ENCODE data around the gene LCP1. TPM values are rescaled to one million over a fixed set of nuclear protein-coding genes. Genes with fewer than 3 reads are reported as not detected.
"Not testable (repeated sequence)": the region's sequence is repeated elsewhere in the genome, so short reads cannot be mapped to it uniquely, and the experiment has no call there.

LCP1 gene
- total RNA-seq, 1 donor from 2014 or later: 19.5 TPM

DNA sequence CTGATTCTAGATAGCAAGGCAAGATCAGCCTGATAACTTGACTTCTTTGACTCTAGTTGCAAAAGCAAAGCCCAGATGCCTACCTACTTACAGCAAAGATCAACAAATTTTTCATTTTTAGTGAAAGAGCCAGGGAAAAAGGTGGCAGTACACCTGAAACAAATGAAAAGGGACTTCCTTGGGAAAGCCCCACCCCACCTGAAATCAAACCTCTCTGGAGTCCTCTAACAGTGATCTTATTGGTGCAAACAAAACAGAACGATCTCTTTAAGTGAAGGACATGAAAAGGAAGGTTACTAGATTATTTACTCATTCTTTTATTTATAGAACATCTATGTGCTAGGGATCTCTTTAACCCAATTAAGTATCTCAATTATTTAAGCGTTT is 507 bp upstream of the LCP1 start:
- DNase-seq: no peak

DNA sequence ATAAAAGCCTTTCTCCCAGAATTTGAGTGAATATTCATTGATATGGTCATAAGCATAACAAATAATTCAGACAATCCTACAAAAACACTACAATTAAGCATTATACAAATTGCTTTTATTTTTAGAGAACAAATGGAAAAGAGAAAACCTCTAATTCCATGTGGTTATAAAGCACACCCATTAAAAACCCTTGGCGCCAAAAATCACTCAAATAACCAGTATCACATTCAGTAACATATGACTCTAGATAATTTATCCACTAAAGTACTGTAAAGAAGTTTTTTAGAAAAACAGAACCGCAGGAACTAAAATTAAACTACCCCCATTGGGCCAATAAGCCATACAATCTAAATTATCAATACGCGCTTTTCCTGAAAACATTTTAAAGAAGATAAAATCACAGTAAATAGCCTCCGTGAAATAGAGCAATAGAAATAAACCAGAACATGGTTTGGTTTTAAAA is 569 bp downstream of the LCP1 start:
- no peak for DNase-seq

DNA sequence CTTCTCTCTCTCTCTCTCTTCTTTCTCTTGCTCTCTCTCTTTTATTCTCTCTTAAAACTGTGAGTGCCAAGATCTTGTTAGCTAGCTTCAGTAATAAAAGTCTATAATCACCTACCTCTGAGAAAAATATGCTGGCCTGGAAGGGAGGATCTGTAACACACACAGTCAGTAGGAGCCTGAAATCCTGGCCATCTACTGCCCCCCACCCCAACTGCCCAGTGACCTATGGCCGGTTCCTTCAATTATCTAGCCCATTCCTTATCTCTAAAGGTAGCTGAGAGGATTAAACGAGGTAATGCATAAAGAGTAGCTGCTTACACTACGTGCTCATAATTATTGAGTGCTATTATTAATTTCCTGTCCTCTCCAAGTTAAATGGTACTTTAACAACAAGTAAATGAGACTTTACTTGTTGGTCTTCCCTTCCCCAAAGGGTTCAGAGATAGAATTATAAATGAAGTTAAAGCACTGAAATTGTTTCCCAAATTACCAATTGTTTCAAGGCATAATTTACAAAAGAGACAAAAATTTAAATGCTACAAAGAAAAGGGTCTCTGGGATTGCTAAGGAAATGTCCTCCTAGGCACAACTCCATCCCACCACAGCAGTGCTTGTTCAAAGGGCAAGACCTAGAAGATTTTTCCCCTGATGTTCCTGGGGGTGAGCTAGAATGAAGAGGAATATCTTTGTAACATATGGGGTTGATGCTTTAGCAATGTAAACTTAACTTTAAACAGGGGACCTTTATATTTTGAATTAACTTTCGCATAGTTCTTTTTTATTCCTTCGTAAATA is 1.8 kb downstream of the LCP1 start:
- DNase-seq: no peak

DNA sequence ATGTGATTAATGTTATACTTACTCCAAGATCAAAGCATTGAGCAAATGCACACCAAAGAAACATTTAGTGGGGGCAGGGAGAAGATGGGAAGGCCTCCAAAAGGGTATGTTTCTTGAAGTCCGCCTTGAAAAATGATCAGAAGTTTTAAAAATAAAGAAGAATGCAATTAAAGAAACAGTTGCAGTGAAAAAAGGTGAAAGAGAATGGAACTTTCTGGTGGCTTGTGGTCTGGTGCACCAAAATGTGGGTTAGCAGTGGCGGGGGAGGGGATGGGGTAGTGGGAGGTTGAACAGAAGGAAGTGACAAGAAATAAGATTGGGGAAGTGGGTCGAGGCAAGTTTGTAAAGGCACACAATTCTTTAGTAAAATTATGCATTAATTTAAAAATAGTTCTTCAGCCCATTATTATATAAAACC is 2.5 kb downstream of the LCP1 start:
- DNase-seq: no peak

DNA sequence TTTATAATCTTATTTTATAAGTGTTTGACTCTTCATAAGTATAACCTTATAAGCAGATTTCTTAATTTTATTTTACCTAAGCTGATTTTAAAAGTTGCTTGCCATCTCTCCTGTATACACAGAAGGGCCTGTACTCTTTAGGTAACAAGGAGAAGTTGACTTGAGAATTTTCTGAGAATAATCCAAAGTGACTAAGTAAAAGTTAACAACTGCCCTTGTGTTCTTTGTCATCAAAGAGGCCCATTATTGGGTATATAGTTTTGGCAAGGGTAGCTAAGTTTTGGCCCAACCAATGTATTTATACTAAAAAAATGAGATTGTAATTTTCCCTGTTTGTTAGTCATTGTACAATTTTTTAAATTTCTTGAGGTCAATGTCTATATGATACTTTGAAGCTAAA is 3.2 kb downstream of the LCP1 start:
- no peak for DNase-seq

DNA sequence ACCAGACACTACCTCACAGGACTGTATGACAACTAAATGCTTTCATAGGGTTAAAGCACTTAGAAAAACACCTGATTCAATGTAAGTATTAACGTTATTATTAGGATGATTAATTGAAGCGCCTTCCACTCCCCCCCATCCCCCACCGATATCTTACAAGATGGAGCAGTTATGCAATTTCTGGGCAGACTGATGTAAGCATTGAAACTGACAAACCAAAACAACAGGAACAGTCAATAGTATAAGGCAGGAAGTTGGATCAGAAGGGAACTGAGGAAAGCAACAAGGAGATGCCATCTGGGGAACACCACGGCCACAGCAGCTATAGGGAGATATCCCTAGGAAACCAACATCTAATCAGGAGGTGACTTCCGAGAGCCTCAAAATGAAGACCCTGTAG is 3.8 kb downstream of the LCP1 start:
- no peak for DNase-seq

DNA sequence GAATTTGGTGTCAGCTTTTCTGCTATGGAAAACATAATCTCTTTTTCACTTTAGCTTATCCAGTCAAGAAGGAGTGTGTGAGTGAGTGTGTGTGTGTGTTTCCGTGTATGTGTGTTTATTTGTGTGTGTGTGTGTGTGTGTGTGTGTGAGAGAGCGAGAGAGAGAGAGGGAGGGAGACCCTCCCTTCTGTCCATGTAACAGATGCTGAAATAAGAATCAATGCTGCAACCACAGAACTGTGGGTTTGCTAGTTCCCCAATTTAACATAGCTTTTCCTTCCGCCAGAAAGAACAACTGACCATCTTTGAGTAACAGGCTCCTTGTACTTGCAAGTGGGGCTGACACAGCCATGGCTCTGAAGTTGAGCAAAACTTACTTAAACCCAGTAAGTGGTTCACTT is 5.2 kb downstream of the LCP1 start:
- no peak for DNase-seq

DNA sequence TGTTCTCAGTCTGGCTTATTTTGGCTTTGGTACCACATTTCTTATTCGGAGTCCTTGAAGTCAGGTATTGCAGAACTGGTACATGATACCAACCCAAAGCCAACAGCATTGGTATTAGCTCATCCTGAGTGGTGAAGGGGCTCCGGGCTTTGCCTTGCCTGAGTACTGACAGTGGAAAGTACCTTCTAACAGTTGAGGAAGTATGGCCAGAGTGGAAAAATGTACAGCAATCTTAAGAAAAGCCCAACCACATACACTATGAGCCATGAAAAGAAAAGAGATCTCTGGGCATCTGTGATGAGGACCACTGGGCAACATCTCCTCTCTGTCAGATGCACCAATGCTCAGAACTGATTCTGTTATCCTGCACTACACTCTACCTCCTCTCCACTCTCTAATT is 8.3 kb downstream of the LCP1 start:
- no peak for DNase-seq

DNA sequence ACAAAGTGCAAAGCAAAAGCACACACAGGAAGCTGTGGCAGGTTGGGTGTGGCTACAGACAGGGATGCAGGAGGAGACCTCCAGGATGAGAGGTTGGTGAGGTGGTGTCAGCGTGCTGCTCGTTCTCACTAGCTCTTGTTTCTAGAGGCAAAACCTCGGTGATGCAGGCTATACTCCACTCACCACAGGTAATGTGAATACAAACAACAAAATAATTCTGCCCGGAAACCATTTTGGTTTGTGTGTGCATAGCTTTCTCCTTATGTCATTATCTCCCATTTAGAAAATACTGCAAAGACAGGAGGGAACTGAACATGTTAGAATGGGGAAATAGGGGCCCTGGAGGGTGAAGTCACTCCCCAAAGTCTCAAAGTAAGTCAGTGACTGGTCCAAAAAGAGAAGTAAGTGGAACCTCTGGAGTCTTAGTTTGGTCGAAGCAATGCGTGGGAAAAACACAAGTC is 9.4 kb downstream of the LCP1 start:
- no peak for DNase-seq

DNA sequence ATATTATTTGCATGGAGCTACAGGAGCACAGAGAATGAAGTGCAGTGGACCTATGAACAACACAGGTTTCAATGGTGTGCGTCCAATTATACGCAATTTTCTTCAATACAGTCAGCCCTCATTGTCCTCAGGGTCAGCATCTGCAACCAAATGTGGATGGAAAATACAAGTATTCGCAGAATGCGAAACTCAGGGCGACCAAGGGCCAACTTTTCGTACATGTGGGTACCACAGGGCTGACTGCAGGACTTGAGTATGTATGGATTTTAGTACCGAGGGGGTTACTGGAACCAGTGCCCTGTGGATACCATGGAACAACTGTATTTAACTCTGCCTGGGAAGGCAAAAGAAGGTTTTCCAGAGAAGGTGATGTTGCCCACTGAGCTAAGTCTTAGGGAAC is 10.2 kb downstream of the LCP1 start:
- no peak for DNase-seq

DNA sequence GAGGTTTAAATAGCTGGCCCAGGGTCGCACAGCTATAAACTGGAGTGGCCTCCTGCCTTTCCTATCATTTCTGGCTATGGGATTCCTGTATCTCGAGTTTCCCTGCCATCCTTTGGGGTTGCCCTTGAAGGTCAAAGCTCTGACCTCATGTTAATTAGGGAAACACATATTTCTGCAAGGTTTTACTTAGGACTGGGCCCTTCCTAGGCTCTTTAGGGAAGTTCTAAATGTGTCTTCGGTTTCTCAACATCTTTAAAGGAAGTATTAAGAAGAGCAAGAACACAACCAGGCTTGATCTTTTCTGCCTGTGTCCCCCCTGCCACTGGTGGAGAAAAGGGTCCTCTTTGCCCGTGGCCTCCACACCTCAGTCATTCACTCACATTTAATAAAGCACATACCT is 10.8 kb downstream of the LCP1 start:
- DNase-seq: no peak

DNA sequence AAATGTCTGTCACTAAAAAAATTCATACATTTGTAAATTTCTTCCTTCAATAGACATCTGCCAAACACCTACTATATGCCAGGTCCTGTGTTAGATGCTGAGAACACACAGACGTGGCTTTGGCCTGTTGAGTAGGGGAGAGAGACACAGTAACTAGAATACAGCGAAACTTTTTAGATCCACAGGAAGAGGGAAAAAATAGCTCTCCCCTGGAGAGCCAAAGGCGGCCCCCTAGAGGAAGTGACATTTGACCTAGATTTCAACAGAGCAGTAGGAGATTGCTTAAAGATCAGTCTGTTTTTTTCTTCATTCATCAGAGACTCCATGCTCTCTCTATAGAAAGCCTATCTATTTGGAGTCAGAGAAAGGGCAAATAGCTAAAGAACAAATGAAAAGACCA is 11.3 kb downstream of the LCP1 start:
- DNase-seq: no peak

DNA sequence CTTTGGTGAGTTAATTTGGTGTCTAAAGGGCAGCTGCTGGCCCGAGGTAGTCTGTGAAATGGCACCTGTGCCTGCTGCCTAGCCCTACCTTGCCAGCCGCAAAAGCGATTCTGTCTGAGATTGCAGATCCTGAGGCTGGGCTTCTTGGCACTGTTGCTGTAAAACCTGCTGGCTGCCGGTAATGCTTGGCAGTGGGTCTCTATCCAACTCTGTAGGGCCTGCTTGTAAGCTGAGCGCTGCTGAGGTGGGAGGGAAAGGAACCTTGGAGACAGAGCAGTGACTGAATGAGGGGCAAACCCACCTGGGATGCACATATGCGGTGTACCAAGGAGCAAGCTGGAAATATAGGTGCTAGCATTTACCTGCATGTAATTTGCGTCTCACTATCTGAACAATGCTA is 11.7 kb downstream of the LCP1 start:
- no peak for DNase-seq

DNA sequence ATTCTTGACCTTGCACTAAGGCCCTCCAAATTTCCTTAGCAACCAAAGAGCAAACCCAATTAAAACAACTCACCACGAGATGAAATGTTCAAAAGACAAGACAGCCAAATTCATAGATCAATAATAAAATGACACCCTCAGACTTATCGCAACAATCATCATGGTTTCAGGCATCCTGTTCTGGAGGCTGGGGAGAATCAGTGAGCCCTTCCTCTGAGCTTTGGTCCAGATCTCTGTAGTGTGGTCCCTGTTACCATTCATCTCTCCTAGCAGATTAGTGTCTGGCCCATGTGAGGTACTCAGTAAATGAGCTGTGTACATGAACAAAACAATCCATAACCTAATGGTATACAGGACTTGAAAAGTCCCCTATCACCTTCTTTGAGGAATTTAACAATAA is 12.2 kb downstream of the LCP1 start:
- DNase-seq: no peak

DNA sequence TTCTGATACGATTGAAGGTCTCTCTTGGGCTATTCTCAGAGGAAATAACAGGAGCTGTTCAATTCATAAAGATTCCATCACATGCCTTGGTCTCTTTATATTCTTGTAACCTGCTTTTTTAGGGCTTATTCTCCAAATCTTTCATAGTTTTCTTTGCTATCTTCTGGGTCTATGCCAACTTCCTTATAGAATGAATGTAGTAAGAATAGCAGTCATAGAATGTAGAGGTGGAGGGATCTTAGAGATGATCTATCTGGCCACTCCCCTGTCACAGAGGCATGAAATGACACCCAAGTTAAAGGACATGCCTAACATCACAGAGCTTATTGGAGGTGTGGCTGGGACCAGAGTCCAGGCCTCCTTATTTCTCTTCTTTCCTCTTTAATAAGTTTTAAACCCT is 13.2 kb downstream of the LCP1 start:
- no peak for DNase-seq

DNA sequence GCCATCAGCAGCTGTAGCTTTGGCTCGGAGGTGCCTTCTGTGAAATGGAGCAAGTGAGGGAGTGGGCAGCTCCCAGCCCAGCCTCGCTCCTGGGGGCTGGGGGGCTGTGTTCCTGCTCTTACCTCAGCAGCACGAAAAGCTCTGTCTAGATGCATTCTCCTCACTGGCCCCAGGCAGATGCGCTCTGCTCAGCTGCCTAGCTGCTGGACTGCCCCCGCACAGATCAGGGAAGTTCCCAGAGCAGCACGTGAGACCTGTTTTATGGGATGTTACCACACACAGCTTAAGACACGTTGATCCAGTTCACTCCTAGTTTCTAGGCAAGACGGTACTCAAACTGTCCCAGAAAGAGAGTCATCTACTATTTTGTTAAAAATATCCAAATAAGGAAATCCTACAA is 13.6 kb downstream of the LCP1 start:
- peak; percentile 24 for DNase-seq

DNA sequence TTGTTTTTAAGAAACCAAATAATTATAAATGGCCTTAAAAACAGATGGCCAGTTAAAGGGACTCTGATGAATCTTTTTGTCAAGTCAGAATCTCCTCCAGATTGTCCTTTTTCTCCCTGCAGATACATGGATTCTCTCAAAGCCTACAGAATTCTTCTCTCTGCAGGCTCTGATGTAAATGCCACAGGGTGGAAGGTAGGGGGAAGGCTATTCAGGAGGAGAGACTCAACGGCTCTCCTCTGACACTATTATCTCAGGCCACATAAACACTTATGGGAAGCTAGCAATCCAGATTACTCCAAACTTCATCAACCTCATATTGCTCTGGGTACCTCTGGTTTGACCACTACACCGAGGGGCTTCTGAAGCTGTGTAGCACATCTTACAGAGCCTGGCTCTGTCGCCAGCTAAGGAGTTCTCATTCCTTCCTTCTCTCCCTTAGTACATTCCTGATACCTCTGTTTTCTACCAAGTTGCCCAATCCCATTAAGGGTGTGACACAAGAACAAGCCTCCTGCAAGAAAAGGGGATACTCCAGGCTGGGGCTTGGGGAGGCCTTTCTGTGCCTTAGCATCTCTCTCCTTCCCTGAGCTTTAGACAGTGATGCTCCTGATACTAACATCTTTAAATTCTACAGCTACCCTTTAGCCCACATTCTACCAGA is 14.9 kb downstream of the LCP1 start:
- no peak for DNase-seq

DNA sequence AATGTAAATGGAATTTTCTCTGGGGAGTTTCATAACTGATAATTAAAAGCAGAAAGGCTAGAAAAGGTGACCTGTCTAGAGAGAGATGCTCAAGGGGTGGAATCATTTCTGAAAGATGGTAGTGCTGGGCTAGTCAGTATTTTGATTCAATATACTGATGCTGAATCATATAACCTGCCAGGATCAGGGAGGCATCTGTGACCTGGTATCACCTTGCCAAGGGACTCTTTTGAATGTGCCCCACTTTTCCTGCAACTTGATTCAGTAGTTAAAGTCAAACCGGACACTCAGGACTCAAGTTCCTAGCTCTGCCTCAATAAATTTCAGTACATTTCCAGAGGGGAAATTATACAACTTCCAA is 15.8 kb downstream of the LCP1 start:
- DNase-seq: no peak

DNA sequence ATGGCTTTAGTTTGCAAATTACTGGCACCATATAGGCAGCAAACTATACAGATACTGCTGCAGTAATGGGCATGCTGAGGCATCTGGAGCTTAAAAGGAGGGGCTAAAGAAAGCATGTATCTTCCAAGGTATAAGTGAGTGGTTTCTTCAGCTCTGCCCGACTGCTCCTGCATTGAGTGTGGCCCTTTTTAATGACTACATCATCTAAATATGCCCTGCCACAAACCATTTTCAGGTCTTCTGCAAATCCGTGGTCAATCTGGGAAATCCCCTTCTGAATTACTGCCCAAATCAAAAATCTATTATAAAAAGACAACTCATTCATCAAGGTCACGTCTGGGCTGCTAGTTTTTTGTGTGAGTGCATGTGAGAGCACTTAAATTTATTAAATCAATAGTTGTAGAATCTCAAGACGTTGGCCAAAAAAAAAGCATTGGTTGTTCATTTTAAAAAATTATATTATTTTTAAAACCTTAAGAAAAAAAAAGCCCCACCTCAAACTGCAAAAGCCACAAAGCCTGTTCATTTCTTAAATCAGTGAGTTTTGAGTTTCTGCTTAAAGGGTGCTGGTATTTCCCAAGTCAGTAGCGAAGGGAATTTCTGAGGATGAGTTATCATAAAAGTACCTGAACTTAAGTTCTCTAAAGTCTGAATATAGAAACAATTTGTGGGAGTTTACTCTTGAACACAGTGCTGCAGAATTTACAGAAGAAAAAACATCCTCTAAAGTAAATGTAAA is 16.3 kb downstream of the LCP1 start:
- no peak for DNase-seq

DNA sequence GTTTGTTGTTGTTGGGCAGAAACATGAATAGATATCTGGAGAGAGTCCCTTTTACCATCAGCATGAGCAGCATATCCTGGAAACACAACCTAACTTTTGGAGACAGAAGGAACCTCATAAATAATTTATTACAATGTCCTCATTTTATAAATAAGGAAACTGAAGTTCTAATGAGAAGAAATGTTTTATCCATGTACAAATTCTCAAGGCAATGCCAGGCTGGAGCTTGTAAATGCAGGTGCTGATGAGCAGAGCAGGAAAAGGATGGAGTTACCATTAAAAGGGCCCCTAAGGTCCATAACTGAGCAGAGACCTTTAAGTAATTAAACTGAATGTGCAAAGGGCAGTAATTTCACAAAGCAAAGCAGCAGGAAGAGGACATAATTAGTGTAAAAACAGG is 17.3 kb downstream of the LCP1 start:
- DNase-seq: no peak

DNA sequence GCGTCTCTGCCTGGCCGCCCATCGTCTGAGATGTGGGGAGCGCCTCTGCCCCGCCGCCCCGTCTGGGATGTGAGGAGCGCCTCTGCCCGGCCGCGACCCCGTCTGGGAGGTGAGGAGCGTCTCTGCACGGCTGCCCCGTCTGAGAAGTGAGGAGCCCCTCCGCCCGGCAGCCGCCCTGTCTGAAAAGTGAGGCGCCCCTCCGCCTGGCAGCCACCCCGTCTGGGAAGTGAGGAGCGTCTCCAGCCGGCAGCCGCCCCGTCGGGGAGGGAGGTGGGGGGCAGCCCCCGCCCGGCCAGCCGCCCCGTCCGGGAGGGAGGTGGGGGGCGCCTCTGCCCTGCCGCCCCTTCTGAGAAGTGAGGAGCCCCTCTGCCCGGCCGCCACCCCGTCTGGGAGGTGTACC is 19.2 kb downstream of the LCP1 start:
- not testable (repeated sequence) for DNase-seq

DNA sequence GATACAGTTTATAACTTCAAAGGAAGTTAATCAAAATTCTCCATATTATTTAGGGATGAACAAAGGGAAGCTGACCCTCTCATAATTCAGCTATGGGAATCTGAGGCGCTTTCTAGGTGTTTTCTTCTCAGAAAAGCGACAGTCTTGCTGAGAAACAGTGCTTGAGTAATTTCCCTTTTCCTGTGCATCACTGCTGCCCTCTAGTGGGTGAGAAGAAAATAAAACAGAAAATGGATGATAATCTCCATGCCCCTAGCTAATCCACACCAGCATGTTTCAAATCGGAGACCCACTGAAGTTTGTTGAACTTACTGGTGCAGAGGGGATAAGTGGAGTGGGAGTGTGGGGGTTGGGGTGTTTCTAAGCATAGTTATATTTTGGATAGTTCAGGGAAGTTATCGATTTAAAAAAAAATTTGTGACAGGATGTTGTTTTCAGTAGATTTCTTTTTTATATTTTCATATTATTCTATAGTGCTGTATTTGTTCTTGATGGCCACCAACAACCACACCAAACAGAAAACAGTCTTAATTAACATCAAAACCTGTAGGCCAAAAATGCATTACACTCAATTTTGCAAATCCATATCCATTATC is 21.4 kb downstream of the LCP1 start:
- peak; percentile 82 for DNase-seq

DNA sequence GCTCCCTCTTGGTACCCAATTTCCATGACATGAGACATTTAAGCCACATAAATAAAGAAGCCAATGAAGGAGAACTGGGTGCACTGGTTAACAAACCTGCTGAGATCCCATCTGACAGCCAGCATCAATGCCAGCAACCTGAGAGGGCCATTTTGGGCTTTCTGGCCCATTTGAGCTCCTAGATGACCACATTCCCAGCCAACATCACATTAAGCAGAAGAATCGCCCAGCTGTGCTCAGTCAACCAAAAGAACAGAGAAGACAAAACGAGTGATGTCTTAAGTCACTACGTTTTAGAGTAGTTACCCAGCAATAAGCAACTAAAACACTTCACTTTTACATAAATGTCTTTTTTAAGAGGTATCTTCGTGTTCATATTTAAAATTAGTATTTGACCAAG is 21.9 kb downstream of the LCP1 start:
- no peak for DNase-seq

Measured in tongue (tissue), 2 donors.